Measurements from ENCODE around the gene SDC1.
"Not testable (repeated sequence)": the region's sequence is repeated elsewhere in the genome, so short reads cannot be mapped to it uniquely, and the experiment has no call there.

DNA sequence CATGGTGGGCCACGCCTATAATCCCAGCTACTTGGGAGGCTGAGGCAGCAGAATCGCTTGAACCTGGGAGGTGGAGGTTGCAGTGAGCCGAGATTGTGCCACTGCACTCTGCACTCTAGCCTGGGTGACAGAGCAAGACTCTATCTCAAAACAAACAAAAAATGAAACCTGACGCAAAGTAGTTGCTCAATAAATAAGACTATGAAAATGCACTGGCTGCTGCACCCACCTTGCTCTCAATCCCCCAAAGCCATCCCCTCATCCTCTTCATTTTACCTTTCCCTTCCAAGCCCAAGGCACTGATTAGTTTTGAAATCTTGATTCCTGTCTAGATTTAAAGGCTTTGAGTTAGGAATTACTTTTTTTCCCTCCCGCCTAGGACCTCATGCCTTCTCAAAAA, 18.7 kb upstream of the SDC1 start:
- TF ChIP-seq, protein P1, sequence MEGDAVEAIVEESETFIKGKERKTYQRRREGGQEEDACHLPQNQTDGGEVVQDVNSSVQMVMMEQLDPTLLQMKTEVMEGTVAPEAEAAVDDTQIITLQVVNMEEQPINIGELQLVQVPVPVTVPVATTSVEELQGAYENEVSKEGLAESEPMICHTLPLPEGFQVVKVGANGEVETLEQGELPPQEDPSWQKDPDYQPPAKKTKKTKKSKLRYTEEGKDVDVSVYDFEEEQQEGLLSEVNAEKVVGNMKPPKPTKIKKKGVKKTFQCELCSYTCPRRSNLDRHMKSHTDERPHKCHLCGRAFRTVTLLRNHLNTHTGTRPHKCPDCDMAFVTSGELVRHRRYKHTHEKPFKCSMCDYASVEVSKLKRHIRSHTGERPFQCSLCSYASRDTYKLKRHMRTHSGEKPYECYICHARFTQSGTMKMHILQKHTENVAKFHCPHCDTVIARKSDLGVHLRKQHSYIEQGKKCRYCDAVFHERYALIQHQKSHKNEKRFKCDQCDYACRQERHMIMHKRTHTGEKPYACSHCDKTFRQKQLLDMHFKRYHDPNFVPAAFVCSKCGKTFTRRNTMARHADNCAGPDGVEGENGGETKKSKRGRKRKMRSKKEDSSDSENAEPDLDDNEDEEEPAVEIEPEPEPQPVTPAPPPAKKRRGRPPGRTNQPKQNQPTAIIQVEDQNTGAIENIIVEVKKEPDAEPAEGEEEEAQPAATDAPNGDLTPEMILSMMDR (IDR thresholded peaks at IDR 0.05): not testable (repeated sequence)
- TF ChIP-seq POLR2A (IDR thresholded peaks at IDR 0.05): not testable (repeated sequence)

Data from thyroid gland (tissue), 4 donors.